Loucy (cell line): Measurements from ENCODE around the gene FCAMR.

Experiments used
- H2AFZ ChIP-seq: fragments of 200-600 bp; sonication (generic); 2 replicates; pipeline ENCODE4 v1.6.0; 2016; ENCODE audit warnings: antibody characterized with exemption, mild to moderate bottlenecking, low read length, moderate library complexity
- H3F3A ChIP-seq: fragments of 200-600 bp; 2 replicates; pipeline ENCODE4 v1.6.0; 2016; ENCODE audit warnings: antibody characterized with exemption, low read depth, mild to moderate bottlenecking
- H3K27me3 ChIP-seq: fragments of 200-600 bp; sonication (generic); 2 replicates; pipeline ENCODE4 v1.6.1; 2014; ENCODE audit warnings: low read length, mild to moderate bottlenecking; ENCODE audit not compliant: insufficient read depth, poor library complexity, severe bottlenecking
- H3K36me3 ChIP-seq: fragments of 200-600 bp; sonication (generic); 2 replicates; pipeline ENCODE4 v1.6.1; 2016; ENCODE audit warnings: low read length; ENCODE audit not compliant: insufficient read depth
- H3K4me1 ChIP-seq: fragments of 200-600 bp; sonication (generic); 2 replicates; pipeline ENCODE4 v1.5.1; 2014; ENCODE audit warnings: low read length, mild to moderate bottlenecking; ENCODE audit not compliant: insufficient read depth, poor library complexity, severe bottlenecking
- H3K4me2 ChIP-seq: fragments of 200-600 bp; sonication (generic); 2 replicates; pipeline ENCODE4 v1.6.0; 2014; ENCODE audit warnings: antibody characterized with exemption, low read length, low read depth, mild to moderate bottlenecking; ENCODE audit not compliant: poor library complexity, severe bottlenecking
- H3K4me3 ChIP-seq: fragments of 200-600 bp; sonication (generic); 2 replicates; pipeline ENCODE4 v1.5.1; 2014; ENCODE audit warnings: low read length, mild to moderate bottlenecking, mixed read lengths; ENCODE audit not compliant: poor library complexity, severe bottlenecking
- H3K79me2 ChIP-seq: fragments of 200-600 bp; sonication (generic); 2 replicates; pipeline ENCODE4 v1.6.1; 2014; ENCODE audit warnings: low read length; ENCODE audit not compliant: insufficient read depth
- H3K9ac ChIP-seq: fragments of 200-600 bp; sonication (generic); 2 replicates; pipeline ENCODE4 v1.6.0; 2014; ENCODE audit warnings: mild to moderate bottlenecking, low read depth, low read length, moderate library complexity; ENCODE audit not compliant: poor library complexity, severe bottlenecking
- H3K9me2 ChIP-seq: fragments of 200-600 bp; sonication (generic); replicated peaks from 2 replicates; pipeline ENCODE4 v1.6.1; 2016; ENCODE audit warnings: low read depth, low read length, mixed read lengths
- H3K9me3 ChIP-seq: fragments of 200-600 bp; sonication (generic); 2 replicates; pipeline ENCODE4 v1.6.1; 2014; ENCODE audit warnings: mild to moderate bottlenecking, antibody characterized with exemption, low read length, low read depth; ENCODE audit not compliant: insufficient read depth
- H4K20me1 ChIP-seq: fragments of 200-600 bp; sonication (generic); 2 replicates; pipeline ENCODE4 v1.6.0; 2014; ENCODE audit warnings: antibody characterized with exemption, low read length, mild to moderate bottlenecking; ENCODE audit not compliant: insufficient read depth, poor library complexity, severe bottlenecking
- EZH2phosphoT487 ChIP-seq: fragments of 200-600 bp; IDR thresholded peaks from 2 replicates; pipeline ENCODE4 v1.6.1; 2018; ENCODE audit warnings: antibody characterized with exemption, mild to moderate bottlenecking, moderate library complexity, borderline replicate concordance
- TF ChIP-seq, protein P1 (sequence below): fragments of 200-600 bp; sonication (generic); conservative IDR thresholded peaks from 2 replicates; pipeline ENCODE4 v1.5.1; 2014; ENCODE audit warnings: mild to moderate bottlenecking, antibody characterized with exemption, low read length

Gene FCAMR

DNA sequence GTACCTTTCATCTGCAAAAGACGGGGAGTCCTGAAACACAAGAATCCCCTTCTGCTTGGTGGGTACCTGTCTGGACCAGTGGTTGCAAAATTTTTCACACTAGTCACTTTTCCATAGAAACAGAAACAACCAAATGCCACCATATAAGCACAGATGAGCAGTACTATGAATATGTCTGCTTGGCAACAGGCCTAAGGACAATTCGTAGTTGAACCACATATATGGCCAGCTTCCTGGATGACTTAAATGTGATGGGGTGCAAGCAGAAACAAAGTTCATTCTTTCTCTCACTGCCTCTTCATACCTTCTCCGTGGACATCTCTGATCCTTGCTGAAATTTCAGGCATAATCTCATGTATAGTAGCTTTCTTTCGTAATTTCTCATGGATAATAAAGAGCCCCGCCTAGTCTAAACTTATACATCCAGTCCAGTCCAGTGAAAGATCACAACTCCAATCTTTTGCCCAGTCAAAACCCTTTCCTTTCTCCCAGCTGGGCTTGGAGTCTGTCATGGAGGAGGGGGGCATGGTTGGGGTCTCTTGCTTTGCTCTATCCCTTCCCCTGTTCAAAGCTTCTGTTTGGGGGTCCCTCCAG, 7.0 kb downstream of the FCAMR start:
- Histone ChIP-seq H3K4me2 (no peak overlapping the region), H3K9me3 (no peaks in the 10 kb centered on the region), H3K27me3 (no peaks in the 10 kb centered on the region), H4K20me1 (no peaks in the 10 kb centered on the region), H3K4me3 (no peak overlapping the region), H3F3A (no peaks in the 10 kb centered on the region), H3K79me2 (no peaks in the 10 kb centered on the region), H2AFZ (no peak overlapping the region), H3K4me1 (peaks cover 29% of the 10 kb centered on the region), H3K9me2 (no peaks in the 10 kb centered on the region), H3K9ac (no peak overlapping the region), H3K36me3 (no peaks in the 10 kb centered on the region)
- TF ChIP-seq EZH2phosphoT487 = no peak
- TF ChIP-seq, protein P1, sequence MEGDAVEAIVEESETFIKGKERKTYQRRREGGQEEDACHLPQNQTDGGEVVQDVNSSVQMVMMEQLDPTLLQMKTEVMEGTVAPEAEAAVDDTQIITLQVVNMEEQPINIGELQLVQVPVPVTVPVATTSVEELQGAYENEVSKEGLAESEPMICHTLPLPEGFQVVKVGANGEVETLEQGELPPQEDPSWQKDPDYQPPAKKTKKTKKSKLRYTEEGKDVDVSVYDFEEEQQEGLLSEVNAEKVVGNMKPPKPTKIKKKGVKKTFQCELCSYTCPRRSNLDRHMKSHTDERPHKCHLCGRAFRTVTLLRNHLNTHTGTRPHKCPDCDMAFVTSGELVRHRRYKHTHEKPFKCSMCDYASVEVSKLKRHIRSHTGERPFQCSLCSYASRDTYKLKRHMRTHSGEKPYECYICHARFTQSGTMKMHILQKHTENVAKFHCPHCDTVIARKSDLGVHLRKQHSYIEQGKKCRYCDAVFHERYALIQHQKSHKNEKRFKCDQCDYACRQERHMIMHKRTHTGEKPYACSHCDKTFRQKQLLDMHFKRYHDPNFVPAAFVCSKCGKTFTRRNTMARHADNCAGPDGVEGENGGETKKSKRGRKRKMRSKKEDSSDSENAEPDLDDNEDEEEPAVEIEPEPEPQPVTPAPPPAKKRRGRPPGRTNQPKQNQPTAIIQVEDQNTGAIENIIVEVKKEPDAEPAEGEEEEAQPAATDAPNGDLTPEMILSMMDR = no peak

DNA sequence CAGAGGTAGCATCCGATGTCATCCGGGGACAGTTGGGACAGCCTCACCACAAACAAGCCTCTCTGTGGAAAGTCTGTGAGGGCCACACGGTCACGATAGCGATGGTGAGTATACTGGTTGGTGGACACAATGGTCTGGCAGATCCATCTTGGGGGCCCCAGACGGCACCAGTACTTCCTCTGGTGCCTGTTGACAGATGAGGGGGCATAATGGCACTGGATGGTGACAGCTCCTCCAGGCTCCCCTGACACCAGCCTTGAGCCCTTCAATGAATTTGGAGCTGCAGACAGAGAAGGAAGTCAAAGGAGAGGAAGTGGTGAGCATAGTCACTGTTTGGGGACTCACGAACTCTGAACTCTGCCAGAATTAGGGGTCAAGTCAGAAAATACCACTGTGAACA, 8.0 kb downstream of the FCAMR start:
- H3K9ac ChIP-seq = no peak overlapping the region
- H3K9me2 ChIP-seq = no peaks in the 10 kb centered on the region
- no peaks in the 10 kb centered on the region for H3K36me3 ChIP-seq
- no peaks in the 10 kb centered on the region for H3K79me2 ChIP-seq
- peaks cover 23% of the 10 kb centered on the region for H3K4me1 ChIP-seq
- H2AFZ ChIP-seq = no peak overlapping the region
- H3K4me2 ChIP-seq = no peak overlapping the region
- no peaks in the 10 kb centered on the region for H4K20me1 ChIP-seq
- no peak overlapping the region for H3K4me3 ChIP-seq
- TF ChIP-seq, protein P1 = no peak
- TF ChIP-seq EZH2phosphoT487 = no peak
- no peaks in the 10 kb centered on the region for H3K9me3 ChIP-seq
- no peaks in the 10 kb centered on the region for H3K27me3 ChIP-seq
- no peaks in the 10 kb centered on the region for H3F3A ChIP-seq

DNA sequence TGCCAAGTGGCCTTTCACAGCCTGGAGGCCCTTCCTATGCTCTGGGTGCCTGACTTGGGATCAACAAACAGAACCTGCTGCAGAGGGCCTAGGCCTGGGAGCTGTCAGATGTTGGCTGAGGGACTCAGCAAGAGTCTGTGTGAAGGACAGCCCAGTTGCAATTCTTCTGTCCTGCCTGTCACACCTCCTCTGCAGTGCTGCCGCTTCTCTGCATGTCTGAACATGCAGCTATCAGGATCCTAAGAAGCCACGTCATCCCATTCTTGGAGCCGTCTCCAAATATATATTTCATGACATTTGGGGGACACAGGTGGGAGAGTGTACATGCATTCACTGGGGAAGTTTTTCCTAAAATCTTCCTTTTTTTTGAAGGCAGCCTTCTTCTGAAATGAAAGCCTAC, 8.6 kb downstream of the FCAMR start:
- H2AFZ ChIP-seq = no peak overlapping the region
- H3K9me3 ChIP-seq = no peaks in the 10 kb centered on the region
- no peaks in the 10 kb centered on the region for H3K9me2 ChIP-seq
- no peak overlapping the region for H3K9ac ChIP-seq
- H3K4me2 ChIP-seq = no peak overlapping the region
- no peaks in the 10 kb centered on the region for H3F3A ChIP-seq
- TF ChIP-seq, protein P1 = no peak
- TF ChIP-seq EZH2phosphoT487 = no peak
- no peaks in the 10 kb centered on the region for H3K79me2 ChIP-seq
- no peaks in the 10 kb centered on the region for H4K20me1 ChIP-seq
- no peaks in the 10 kb centered on the region for H3K36me3 ChIP-seq
- H3K4me3 ChIP-seq = no peak overlapping the region
- H3K4me1 ChIP-seq = peaks cover 20% of the 10 kb centered on the region
- H3K27me3 ChIP-seq = no peaks in the 10 kb centered on the region
